GM21529 (cell line): ENCODE measurements around the gene ASB7.
"Not testable (repeated sequence)": the region's sequence is repeated elsewhere in the genome, so short reads cannot be mapped to it uniquely, and the experiment has no call there.

Experiments
- ATAC-seq: cut with Tn5 transposase; IDR thresholded peaks from one replicate; pipeline ENCODE4 v1.9.1; 2021; ENCODE audit not compliant: unreplicated experiment

ASB7 gene

GRCh38 chr15:100602064-100602822 is at the start of gene ASB7, which contains the start of gene LINS1:
Gene ASB7, plus strand, starts transcription at chr15:100602589. Its CDS starts 9,628 bp downstream, at chr15:100612217.
Gene LINS1, minus strand, starts transcription at chr15:100602184. Its CDS starts 21,342 bp downstream, at chr15:100580842.
- peak; percentile 86 for ATAC-seq

GRCh38 chr15:100553468-100553867 is 48.9 kb upstream of the ASB7 start:
- ATAC-seq: no peak

GRCh38 chr15:100558771-100559254 is 43.6 kb upstream of the ASB7 start:
- ATAC-seq: no peak

- ATAC-seq: no peak
Measured at GRCh38 chr15:100559330-100559729, 43.1 kb upstream of the ASB7 start.

GRCh38 chr15:100560323-100560722 is 42.1 kb upstream of the ASB7 start:
- ATAC-seq: no peak

- ATAC-seq: no peak
Measured at GRCh38 chr15:100565591-100565990, 36.8 kb upstream of the ASB7 start.

- ATAC-seq: no peak
Measured at GRCh38 chr15:100566850-100567628, 35.4 kb upstream of the ASB7 start.

- no peak for ATAC-seq
Measured at GRCh38 chr15:100569391-100569790, 33.0 kb upstream of the ASB7 start.

GRCh38 chr15:100570275-100570674 is 32.1 kb upstream of the ASB7 start:
- peak; percentile 22 for ATAC-seq

- peak; percentile 88 for ATAC-seq
Measured at GRCh38 chr15:100570735-100571313, 31.6 kb upstream of the ASB7 start.

- ATAC-seq: no peak
Measured at GRCh38 chr15:100571592-100572167, 30.7 kb upstream of the ASB7 start.

- ATAC-seq: no peak
Measured at GRCh38 chr15:100572362-100572983, 29.9 kb upstream of the ASB7 start.

GRCh38 chr15:100573526-100573925 is 28.9 kb upstream of the ASB7 start:
- no peak for ATAC-seq

- ATAC-seq: no peak
Measured at GRCh38 chr15:100580414-100580813, 22.0 kb upstream of the ASB7 start.

GRCh38 chr15:100588638-100589242 is 13.6 kb upstream of the ASB7 start:
- no peak for ATAC-seq

- ATAC-seq: not testable (repeated sequence)
Measured at GRCh38 chr15:100591163-100591562, 11.2 kb upstream of the ASB7 start.

- ATAC-seq: no peak
Measured at GRCh38 chr15:100591835-100592234, 10.6 kb upstream of the ASB7 start.

GRCh38 chr15:100592898-100593297 is 9.5 kb upstream of the ASB7 start:
- ATAC-seq: no peak

GRCh38 chr15:100593431-100593830 is 9.0 kb upstream of the ASB7 start:
- no peak for ATAC-seq

GRCh38 chr15:100595964-100596363 is 6.4 kb upstream of the ASB7 start:
- no peak for ATAC-seq
